ENCODE measurements around the gene CLCN6.

Gene CLCN6

GRCh38 chr1:11779715-11780379, 26.1 kb upstream of the CLCN6 start:
- no peak for DNase-seq (ENCODE audit: low spot score)

GRCh38 chr1:11780380-11781147, 25.4 kb upstream of the CLCN6 start:
- no peak for DNase-seq (ENCODE audit: low spot score)

GRCh38 chr1:11781297-11781696, 24.7 kb upstream of the CLCN6 start:
- no peak for DNase-seq (ENCODE audit: low spot score)

- no peak for DNase-seq (ENCODE audit: low spot score)
Measured at GRCh38 chr1:11782127-11782708, 23.8 kb upstream of the CLCN6 start.

- DNase-seq (ENCODE audit: low spot score): no peak
Measured at GRCh38 chr1:11783556-11783955, 22.4 kb upstream of the CLCN6 start.

- DNase-seq (ENCODE audit: low spot score): no peak
Measured at GRCh38 chr1:11784256-11784992, 21.6 kb upstream of the CLCN6 start.

- no peak for DNase-seq (ENCODE audit: low spot score)
Measured at GRCh38 chr1:11784993-11785769, 20.8 kb upstream of the CLCN6 start.

GRCh38 chr1:11786168-11786567, 19.8 kb upstream of the CLCN6 start:
- DNase-seq (ENCODE audit: low spot score): no peak

- no peak for DNase-seq (ENCODE audit: low spot score)
Measured at GRCh38 chr1:11787251-11787803, 18.7 kb upstream of the CLCN6 start.

GRCh38 chr1:11787804-11788436, 18.1 kb upstream of the CLCN6 start:
- DNase-seq (ENCODE audit: low spot score): no peak

- DNase-seq (ENCODE audit: low spot score): no peak
Measured at GRCh38 chr1:11788549-11789053, 17.4 kb upstream of the CLCN6 start.

GRCh38 chr1:11789126-11790067, 16.6 kb upstream of the CLCN6 start:
- DNase-seq (ENCODE audit: low spot score): no peak

GRCh38 chr1:11790101-11790879, 15.7 kb upstream of the CLCN6 start:
- DNase-seq (ENCODE audit: low spot score): no peak

GRCh38 chr1:11790880-11791715, 14.9 kb upstream of the CLCN6 start:
- no peak for DNase-seq (ENCODE audit: low spot score)

GRCh38 chr1:11792106-11792505, 13.9 kb upstream of the CLCN6 start:
- DNase-seq (ENCODE audit: low spot score): no peak

GRCh38 chr1:11793819-11794218, 12.2 kb upstream of the CLCN6 start:
- no peak for DNase-seq (ENCODE audit: low spot score)

- no peak for DNase-seq (ENCODE audit: low spot score)
Measured at GRCh38 chr1:11794446-11795237, 11.3 kb upstream of the CLCN6 start.

All from left forelimb (tissue), 1 donor.